ENCODE data around the gene WDR38. TPM values are rescaled to one million over a fixed set of nuclear protein-coding genes. Genes with fewer than 3 reads are reported as not detected.

The WDR38 gene
- total and polyA plus RNA-seq, 2 of the 4 experiments (the other 2 are of a cell fraction): not detected

- Histone ChIP-seq H4K8ac (ENCODE audit: low read depth in 2 of 2, low read length in 2 of 2) (no peak overlapping the region), H3K4me1 (ENCODE audit: control insufficient read depth, insufficient read depth, low read length) (0 out of 2 replicates have a peak, but pooled peaks cover 2% of the 10 kb centered on the region), H2BK5ac (ENCODE audit: low read depth, low read length, poor library complexity, severe bottlenecking) (no peak overlapping the region), H2BK15ac (ENCODE audit: low read depth, low read length) (no peak overlapping the region), H3K14ac (replicated peaks; ENCODE audit: low read depth, low read length) (no peak overlapping the region), H2AK9ac (replicated peaks; ENCODE audit: low read depth, low read length, poor library complexity) (no peak overlapping the region), H3K27me3 (ENCODE audit: control insufficient read depth, insufficient read depth, low read length) (no peaks in the 10 kb centered on the region), H2AK5ac (ENCODE audit: low read depth, low read length) (no peak overlapping the region), H3K9me3 (ENCODE audit: control insufficient read depth, insufficient read depth, low read length) (no peaks in the 10 kb centered on the region), H3K4me2 (ENCODE audit: low read depth, low read length) (no peak overlapping the region), H2BK20ac (ENCODE audit: low read depth, low read length) (no peak overlapping the region), H3K9me1 (ENCODE audit: insufficient read depth, low read length) (peaks cover 3% of the 10 kb centered on the region; the same call in 1 of the 2 replicates), H3K79me1 (ENCODE audit: low read depth in 1 of 2, low read length in 2 of 2) (peaks cover 4 to 7% of the 10 kb centered on the region in 2 experiments; a peak in 3 of 4 replicates), H3K27ac (ENCODE audit: insufficient read depth, low read length) (no peak overlapping the region), H3K18ac (ENCODE audit: low read depth, low read length) (no peak overlapping the region), H3K56ac (ENCODE audit: extremely low read depth, insufficient read depth, low read length) (no peak overlapping the region), H3K9ac (ENCODE audit: low read depth, low read length) (no peak overlapping the region), H2BK120ac (ENCODE audit: low read depth, low read length) (no peak overlapping the region), H4K20me1 (ENCODE audit: insufficient read depth, low read length) (no peaks in the 10 kb centered on the region; the same call in 1 of the 2 replicates), H2AFZ (replicated peaks; ENCODE audit: low read length, poor library complexity) (no peak overlapping the region), H3K4me3 (ENCODE audit: insufficient read depth, low read depth, low read length) (no peak overlapping the region), H3K4ac (ENCODE audit: low read depth, low read length) (no peak overlapping the region), H3K36me3 (ENCODE audit: control insufficient read depth, insufficient read depth, low read length) (peaks cover 25% of the 10 kb centered on the region), H4K91ac (ENCODE audit: insufficient read depth, low read depth, low read length) (no peak overlapping the region), H4K5ac (ENCODE audit: low read depth, low read length) (no peak overlapping the region), H3K23ac (ENCODE audit: low read depth, low read length) (no peak overlapping the region)
- intact Hi-C loops (cut with micrococcal nuclease) (no loop called here), in situ Hi-C loops (cut with MboI; ENCODE audit: low sequenced_read_pairs) (no loop called here), dilution Hi-C loops (cut with HindIII; ENCODE audit: low sequenced_read_pairs, unreplicated experiment) (no loop called here)
- ChIA-PET POLR2A (ENCODE audit: unreplicated experiment) (no interaction called here), CTCF (no interaction called here)
- no CpG with 5 or more reads among the region's 6 CpGs for WGBS, 2 experiments (ENCODE audit: extremely low coverage in 2 of 2, insufficient read length in 1 of 2)
- DNase-seq (peak; percentile 52), ATAC-seq (ENCODE audit: low read depth) (peak; percentile 32; the same call in 1 of the 2 replicates)
- TF ChIP-seq CHD1 (IDR thresholded peaks at IDR 0.05; ENCODE audit: low read depth, low read length) (no peak), CEBPB (IDR thresholded peaks at IDR 0.05; ENCODE audit: low read depth, low read length) (peak; percentile 56; the same call in 1 of the 2 replicates), POLR2A (IDR thresholded peaks at IDR 0.05; ENCODE audit: low read depth, low read length) (no peak), MXI1 (IDR thresholded peaks at IDR 0.05; ENCODE audit: borderline replicate concordance, low read depth, low read length) (no peak)
- no TSS peak for BruUV-seq (replicated peaks)
Measured at GRCh38 chr9:124897570-124898460, 44.6 kb downstream of the WDR38 start.

Data from IMR-90 (cell line).